ENCODE results near the gene FFAR2.
"Not testable (repeated sequence)": the region's sequence is repeated elsewhere in the genome, so short reads cannot be mapped to it uniquely, and the experiment has no call there.

Gene FFAR2

GRCh38 chr19:35447606-35448469, at the start of gene FFAR2:
FFAR2 (plus strand) TSS chr19:35448257; CDS start chr19:35449715, 1,458 bp downstream.
- DNase-seq (ENCODE audit: low read depth in 2 of 2) = no peak

DNA sequence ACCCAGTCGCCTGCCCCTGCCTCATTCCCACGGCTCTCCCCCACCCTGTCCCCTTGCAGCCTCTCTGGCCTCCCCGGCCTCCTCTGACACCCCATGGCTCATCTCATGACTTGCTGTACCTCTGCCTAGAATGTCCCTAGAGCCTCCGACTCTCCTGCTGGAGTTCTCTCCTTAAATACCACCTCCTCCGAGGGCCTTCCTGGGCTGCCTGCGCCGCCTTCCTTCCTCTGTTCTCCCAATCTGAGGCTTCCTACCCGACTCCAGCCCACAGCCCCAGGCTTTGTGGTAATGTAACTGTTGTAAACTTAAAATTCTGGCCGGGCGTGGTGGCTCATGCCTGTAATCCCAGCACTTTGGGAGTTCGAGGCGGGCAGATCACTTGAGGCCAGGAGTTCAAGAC, 49.5 kb upstream of the FFAR2 start:
- no peak for DNase-seq (ENCODE audit: low read depth in 2 of 2)

- no peak for DNase-seq (ENCODE audit: low read depth in 2 of 2)
These were observed 48.8 kb upstream of the FFAR2 start for GRCh38 chr19:35399231-35399630.

DNA sequence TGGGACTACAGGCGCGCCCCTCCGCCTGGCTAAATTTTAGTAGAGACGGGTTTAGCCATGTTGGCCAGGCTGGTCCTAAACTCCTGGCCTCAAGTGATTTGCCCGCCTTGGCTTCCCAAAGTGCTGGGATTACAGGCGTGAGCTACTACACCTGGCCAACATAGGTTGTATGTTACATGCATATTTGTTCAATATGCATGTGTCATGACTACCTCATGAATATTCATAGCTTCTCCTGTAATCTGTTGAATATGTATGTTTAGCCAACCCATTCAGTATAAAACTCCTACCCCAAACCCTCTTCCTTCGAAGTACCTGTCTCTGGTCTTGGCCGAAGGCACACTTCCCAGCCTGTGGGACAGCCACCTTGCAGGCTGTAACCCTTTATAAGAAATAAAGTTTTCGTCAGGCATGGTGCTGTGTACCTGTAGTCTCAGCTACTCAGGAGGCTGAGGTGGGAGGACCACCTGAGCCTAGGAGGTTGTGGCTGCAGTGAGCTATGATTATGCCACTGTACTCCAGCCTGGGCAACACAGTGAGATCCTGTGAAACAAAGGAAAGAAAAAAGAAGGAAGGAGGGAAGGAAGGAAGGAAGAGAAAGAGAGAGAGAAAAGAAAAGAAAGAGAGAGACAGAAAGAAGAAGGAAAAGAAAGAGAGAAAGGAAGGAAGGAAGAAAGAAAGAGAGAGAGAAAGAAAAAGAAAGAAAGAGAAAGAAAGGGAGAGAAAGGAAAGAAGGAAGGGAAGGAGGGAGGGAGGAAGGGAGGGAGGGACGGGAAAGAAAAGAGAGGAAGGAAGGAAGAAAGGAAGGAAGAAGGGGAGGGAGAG, 47.9 kb upstream of the FFAR2 start:
- DNase-seq (ENCODE audit: low read depth in 2 of 2) = no peak

DNA sequence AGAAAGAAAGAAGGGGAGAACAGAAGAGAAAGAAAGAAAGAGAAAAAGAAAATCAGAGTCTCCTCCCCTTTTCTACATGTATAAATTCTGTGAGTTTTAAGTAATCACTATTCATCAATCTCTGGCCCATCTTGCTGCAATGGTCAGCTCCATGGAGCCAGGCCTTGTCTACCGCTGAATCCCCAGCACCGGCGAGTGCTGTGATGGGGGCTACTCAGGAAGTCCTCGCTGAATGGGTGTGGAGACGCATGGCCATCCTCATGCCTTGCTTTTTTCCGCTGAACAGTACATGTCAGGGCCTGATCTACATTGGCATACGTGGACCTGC, 47.3 kb upstream of the FFAR2 start:
- DNase-seq (ENCODE audit: low read depth in 2 of 2) = no peak

GRCh38 chr19:35401416-35401815, 46.6 kb upstream of the FFAR2 start:
- DNase-seq (ENCODE audit: low read depth in 2 of 2) = not testable (repeated sequence)

DNA sequence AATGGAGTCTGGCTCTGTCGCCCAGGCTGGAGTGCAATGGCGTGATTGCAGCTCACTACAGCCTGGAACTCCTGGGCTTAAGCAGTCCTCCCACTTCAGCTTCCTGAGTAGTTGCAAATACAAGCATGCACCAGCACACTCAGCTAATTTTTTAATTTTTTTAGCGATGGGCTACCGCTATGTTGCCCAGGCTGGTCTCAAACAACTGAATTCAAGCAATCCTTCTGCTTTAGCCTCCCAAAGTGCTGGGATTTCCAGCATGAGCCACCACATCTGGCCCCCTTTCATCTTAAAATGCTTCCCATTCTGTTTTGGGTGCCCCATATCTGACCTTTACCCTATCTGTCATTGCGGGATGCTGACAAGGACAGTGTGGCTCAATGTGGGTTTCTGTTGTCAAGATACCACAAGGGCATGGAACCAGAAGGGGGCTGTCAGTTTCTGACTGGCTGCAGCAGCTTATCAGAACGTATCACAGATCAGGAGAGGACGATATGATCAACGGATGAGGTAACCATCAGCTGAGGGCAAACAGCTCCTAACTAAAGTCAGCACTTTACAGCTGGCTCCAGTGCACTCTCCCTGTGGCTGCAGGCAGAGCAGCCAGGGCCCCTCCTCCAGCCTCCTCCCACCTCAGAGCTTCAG, 44.8 kb upstream of the FFAR2 start:
- no peak for DNase-seq (ENCODE audit: low read depth in 2 of 2)

DNA sequence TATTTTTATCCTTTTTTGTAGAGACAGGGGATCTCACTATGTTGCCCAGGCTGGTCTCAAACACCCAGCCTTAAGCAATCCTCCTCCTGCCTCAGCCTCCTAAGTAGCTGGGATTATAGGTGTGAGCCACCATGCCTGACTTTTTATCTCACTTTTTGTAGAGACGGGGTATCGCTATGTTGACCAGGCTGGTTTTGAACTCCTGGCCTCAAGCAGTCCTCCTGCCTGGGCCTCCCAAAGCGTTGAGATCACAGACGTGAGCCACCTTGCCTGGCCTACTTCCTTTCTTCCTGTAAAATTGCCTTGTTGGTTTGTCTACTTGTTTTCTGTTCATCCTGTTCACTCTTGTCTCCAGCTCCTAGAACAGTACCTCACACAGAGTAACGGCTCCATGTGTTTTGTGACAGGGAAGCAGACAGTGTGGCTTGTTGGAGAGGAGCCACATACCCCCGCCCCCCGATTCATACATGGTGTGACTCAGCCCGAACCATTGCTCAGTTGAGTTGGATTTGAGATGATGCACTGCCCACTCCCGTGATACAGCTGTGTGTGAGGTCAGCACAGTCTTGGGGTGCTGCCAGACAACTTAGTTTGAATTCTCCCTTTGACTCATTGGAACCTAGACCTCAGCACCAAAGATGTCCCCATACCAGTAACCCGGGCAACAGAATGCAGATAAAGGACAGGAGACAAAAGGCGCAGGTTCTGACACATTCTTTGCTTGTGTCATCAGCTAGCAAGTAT, 43.0 kb upstream of the FFAR2 start:
- no peak for DNase-seq (ENCODE audit: low read depth in 2 of 2)

DNA sequence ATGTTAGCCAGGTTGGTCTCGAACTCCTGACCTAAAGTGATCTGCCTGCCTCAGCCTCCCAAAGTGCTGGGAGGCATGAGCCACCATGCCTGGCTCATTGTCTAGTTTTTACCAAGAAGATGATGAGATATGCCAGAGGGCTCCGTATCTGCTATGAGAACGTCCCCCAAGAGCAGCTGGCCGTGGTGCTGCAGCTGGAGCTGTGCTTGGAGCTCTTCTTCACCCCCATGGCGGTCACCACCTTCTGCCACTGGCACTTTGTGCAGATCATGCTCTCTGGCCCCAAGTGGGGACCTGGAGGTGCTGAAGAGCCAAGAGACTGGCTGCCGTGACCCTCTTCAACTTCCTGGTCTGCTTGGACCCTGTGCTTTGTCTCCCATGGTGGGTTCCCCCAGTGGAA, 40.4 kb upstream of the FFAR2 start:
- no peak for DNase-seq (ENCODE audit: low read depth in 2 of 2)

DNA sequence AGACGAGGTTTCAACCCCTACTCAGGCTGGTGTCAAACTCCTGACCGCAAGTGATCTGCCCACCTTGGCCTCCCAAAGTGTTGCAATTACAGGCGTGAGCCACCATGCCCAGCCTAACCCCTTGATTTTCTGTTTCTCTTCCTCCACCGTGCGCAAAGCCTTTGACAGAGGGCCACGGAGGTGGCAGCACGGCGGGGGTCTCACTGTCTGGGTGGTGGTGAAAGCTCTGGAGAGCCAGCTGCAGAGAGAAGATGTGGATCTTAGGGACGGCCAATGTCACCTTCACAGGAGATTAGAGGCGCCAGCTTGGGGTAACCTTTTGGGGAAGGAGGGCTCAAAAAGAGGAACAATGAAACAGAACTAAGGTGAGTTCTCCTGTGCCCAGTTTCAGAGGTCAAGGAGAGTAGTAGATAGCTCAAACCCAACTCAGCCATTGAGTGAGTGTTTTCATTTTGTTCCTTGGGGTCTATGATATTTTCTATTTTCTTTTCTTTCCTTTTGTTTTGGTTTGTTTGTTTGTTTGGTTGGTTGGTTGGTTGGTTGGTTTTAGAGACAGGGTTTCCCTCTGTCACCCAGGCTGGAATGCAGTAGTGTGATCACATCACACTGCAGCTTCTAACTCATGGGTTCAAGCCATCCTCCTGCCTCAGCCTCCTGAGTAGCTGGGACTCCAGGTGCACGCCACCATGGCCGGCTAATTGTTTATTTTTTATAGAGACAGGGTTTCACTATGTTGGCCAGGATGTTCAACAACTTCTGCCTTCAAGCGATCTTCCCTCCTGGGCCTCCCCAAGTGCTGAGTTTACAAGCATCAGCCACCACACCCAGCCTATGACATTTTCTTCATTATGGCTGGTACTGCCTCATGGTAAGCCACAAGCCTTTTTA, 39.5 kb upstream of the FFAR2 start:
- DNase-seq (ENCODE audit: low read depth in 2 of 2) = no peak

DNA sequence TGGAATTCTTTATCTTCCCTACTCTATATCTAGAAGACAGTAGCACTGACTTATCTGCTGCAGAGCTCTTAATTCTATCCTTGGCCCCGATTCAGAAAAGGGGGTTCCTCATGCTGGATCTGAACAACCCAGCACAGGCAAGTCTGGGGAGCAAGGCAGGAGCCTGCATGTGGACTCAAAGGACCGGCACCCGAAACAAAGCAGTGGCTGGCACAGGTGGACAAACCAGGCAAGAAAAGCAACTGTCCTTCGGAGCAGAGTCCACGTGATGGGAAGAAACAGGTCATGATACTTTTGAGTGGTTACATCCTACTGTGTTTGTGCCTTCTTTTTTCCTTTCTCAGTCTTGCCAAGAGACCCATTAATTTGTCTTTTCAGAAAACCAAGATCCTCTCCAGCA, 38.9 kb upstream of the FFAR2 start:
- no peak for DNase-seq (ENCODE audit: low read depth in 2 of 2)

DNA sequence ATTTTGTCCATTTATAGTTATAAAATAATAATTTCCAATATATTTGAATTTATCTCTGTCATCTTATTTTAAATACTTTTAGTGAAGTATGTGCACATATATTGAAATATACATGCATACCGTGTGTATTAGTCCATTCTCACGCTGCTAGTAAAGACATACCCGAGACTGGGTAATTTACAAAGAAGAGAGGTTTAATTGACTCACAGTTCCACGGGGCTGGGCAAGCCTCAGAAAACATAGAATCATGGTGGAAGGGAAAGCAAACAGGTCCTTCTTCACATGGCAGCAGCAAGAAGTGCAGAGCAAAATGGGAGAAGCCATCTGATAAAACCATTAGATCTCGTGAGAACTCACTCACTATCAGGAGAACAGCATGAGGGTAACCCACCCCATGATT, 37.6 kb upstream of the FFAR2 start:
- DNase-seq (ENCODE audit: low read depth in 2 of 2) = no peak

GRCh38 chr19:35414442-35414841, 33.6 kb upstream of the FFAR2 start:
- no peak for DNase-seq (ENCODE audit: low read depth in 2 of 2)

- no peak for DNase-seq (ENCODE audit: low read depth in 2 of 2)
These were observed 31.7 kb upstream of the FFAR2 start for GRCh38 chr19:35416331-35416730.

GRCh38 chr19:35417278-35417677, 30.8 kb upstream of the FFAR2 start:
- no peak for DNase-seq (ENCODE audit: low read depth in 2 of 2)

GRCh38 chr19:35417713-35418534, 30.1 kb upstream of the FFAR2 start:
- DNase-seq (ENCODE audit: low read depth in 2 of 2) = no peak

- no peak for DNase-seq (ENCODE audit: low read depth in 2 of 2)
These were observed 29.0 kb upstream of the FFAR2 start for GRCh38 chr19:35419046-35419445.

GRCh38 chr19:35419805-35420204, 28.3 kb upstream of the FFAR2 start:
- no peak for DNase-seq (ENCODE audit: low read depth in 2 of 2)

DNA sequence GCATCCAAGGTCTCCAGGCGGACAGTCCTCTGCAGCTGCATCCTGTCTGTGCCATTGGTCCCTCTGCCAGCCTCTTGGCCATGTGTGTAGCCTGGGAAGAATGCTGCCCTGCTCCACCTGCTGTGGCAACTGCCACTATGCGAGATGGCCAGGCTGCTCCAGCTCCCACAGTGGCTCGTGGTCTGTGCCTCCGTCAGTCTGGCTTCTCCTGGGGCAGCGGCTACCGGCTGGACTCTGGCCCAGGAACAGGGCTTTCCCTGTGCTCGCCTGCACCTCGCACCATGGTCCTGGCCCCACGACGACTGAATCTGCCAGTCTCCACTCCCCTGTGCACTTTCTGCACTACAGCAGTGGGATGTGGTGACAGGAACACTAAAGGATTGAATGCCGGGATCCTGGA, 26.7 kb upstream of the FFAR2 start:
- DNase-seq (ENCODE audit: low read depth in 2 of 2) = no peak

GRCh38 chr19:35423406-35423805, 24.7 kb upstream of the FFAR2 start:
- DNase-seq (ENCODE audit: low read depth in 2 of 2) = not testable (repeated sequence)
